HepG2 (cell line): Measurements from ENCODE around the gene MVK. TPM values are rescaled to one million over a fixed set of nuclear protein-coding genes. Genes with fewer than 3 reads are reported as not detected.

ENCODE experiments used
- ATAC-seq: fragments of 200-7000 bp; cut with Tn5 transposase; 3 replicates; pipeline ENCODE4 v1.9.1; 2020; ENCODE audit warnings: mild to moderate bottlenecking, moderate library complexity
- BruUV-seq: library from RNA; stranded (reverse); fragments of 400-500 nt; replicated peaks from 2 replicates; lab custom pipeline; 2021; lab: Mats Ljungman, UMichigan
- CTCF ChIA-PET: fragments of 300-600 bp; formaldehyde crosslinking; extraction: SDS; loops from one replicate; lab custom pipeline; 2021; ENCODE audit warnings: low total read pairs, inconsistent platforms, low intra/inter-chr PET ratio; lab: Yijun Ruan, JAX
- POLR2A ChIA-PET: fragments of 350-600 bp; sonication (Branson Sonifier 250); formaldehyde crosslinking; loops from one replicate; lab custom pipeline; 2020; ENCODE audit warnings: antibody characterized with exemption, inconsistent platforms; lab: Yijun Ruan, JAX
- DNase-seq: peaks from one replicate; pipeline ENCODE4 v3.0.0-alpha.2; 2015; ENCODE audit warnings: low spot score
- FAIRE-seq: peaks from 3 replicates; lab custom pipeline; 2011; peaks lifted over from hg19 to GRCh38; lab: Jason Lieb, UNC
- H2AFZ ChIP-seq: one replicate; pipeline ENCODE4 v1.6.1; 2011; ENCODE audit warnings: low read length, inconsistent platforms
- H3K27ac ChIP-seq: fragments of 300-600 bp; 3 replicates; pipeline ENCODE4 v1.8.0; 2011; ENCODE audit warnings: mixed run types, mild to moderate bottlenecking, mixed read lengths, low read length, inconsistent platforms; ENCODE audit not compliant: insufficient read depth; ENCODE audit errors: extremely low read length
- H3K27me3 ChIP-seq, 2 experiments: fragments of 200-600 bp in 1 of 2; 2 replicates in 1 of 2; 3 replicates in 1 of 2; pipeline versions ENCODE4 v1.6.0 to v1.8.0; 2011; ENCODE audit warnings: low read length in 2 of 2, mild to moderate bottlenecking in 2 of 2, moderate library complexity in 2 of 2, inconsistent platforms in 1 of 2; ENCODE audit not compliant: insufficient read depth in 2 of 2, control insufficient read depth in 1 of 2
- H3K36me3 ChIP-seq, 2 experiments: fragments of 200-600 bp in 1 of 2; replicated peaks in 1 of 2; 2 replicates in 1 of 2; 3 replicates in 1 of 2; pipeline versions ENCODE4 v1.5.1 to v1.8.0; 2011; ENCODE audit warnings: low read length in 2 of 2, inconsistent platforms in 1 of 2; ENCODE audit not compliant: insufficient read depth in 2 of 2, control insufficient read depth in 1 of 2
- H3K4me1 ChIP-seq: 2 replicates; pipeline ENCODE4 v1.5.1; 2012; ENCODE audit warnings: low read length, inconsistent platforms; ENCODE audit not compliant: insufficient read depth
- H3K4me2 ChIP-seq: 2 replicates; pipeline ENCODE4 v1.6.0; 2011; ENCODE audit warnings: low read depth, low read length, inconsistent platforms
- H3K4me3 ChIP-seq, 3 experiments: fragments of 200-600 bp in 1 of 3; sonication (generic), shearing (Covaris generic) in 1 of 3; replicated peaks in 1 of 3; 2 replicates each; pipeline ENCODE4 v1.5.1; 2011 to 2016; ENCODE audit warnings: low read length in 3 of 3, inconsistent platforms in 2 of 3, low read depth in 2 of 3, mild to moderate bottlenecking in 2 of 3, control low read depth in 1 of 3, mixed read lengths in 1 of 3; ENCODE audit not compliant: insufficient read depth in 1 of 3
- H3K79me2 ChIP-seq: one replicate; pipeline ENCODE4 v1.6.1; 2011; ENCODE audit warnings: low read length, inconsistent platforms; ENCODE audit not compliant: insufficient read depth
- H3K9ac ChIP-seq: 2 replicates; pipeline ENCODE4 v1.6.0; 2011; ENCODE audit warnings: mild to moderate bottlenecking, low read depth, low read length, inconsistent platforms; ENCODE audit not compliant: insufficient read depth
- H3K9me3 ChIP-seq: 2 replicates; pipeline ENCODE4 v1.5.1; 2012; ENCODE audit warnings: mild to moderate bottlenecking, low read length
- H4K20me1 ChIP-seq: 2 replicates; pipeline ENCODE4 v1.6.0; 2011; ENCODE audit warnings: inconsistent platforms, mild to moderate bottlenecking, low read length, moderate library complexity; ENCODE audit not compliant: insufficient read depth
- GPN1 ChIP-seq: sonication (generic); formaldehyde crosslinking; IDR thresholded peaks from 2 replicates; pipeline ENCODE4 v1.5.1; 2020; ENCODE audit warnings: missing genetic modification reagents, borderline replicate concordance
- HNRNPUL1 ChIP-seq: fragments of 200-400 bp; formaldehyde crosslinking; IDR thresholded peaks from 2 replicates; pipeline ENCODE4 v1.6.1; 2017; ENCODE audit warnings: low read depth, mild to moderate bottlenecking, low read length, moderate library complexity
- NR2F6 ChIP-seq, 2 experiments: IDR thresholded peaks; 2 replicates each; pipeline ENCODE4 v1.6.1; 2016; ENCODE audit warnings: antibody characterized with exemption in 1 of 2, mild to moderate bottlenecking in 1 of 2
- PCBP1 ChIP-seq: fragments of 200-400 bp; formaldehyde crosslinking; IDR thresholded peaks from 2 replicates; pipeline ENCODE4 v1.6.1; 2017; ENCODE audit warnings: mild to moderate bottlenecking, low read depth, low read length, borderline replicate concordance
- PHF21A ChIP-seq: sonication (generic); formaldehyde crosslinking; IDR thresholded peaks from 2 replicates; pipeline ENCODE4 v1.5.0; 2020; ENCODE audit warnings: mild to moderate bottlenecking, missing genetic modification reagents
- RXRA ChIP-seq: sonication (generic); formaldehyde crosslinking; IDR thresholded peaks from 2 replicates; pipeline ENCODE4 v1.5.1; 2020; ENCODE audit warnings: missing genetic modification reagents
- SKI ChIP-seq: fragments of 450-650 bp; IDR thresholded peaks from one replicate; pipeline ENCODE4 v1.6.1; 2018; ENCODE audit warnings: mild to moderate bottlenecking; ENCODE audit not compliant: partially characterized antibody
- XRCC5 ChIP-seq: fragments of 200-400 bp; formaldehyde crosslinking; optimal IDR thresholded peaks from 2 replicates; pipeline ENCODE3; 2017; ENCODE audit warnings: mild to moderate bottlenecking, low read length
- ZFX ChIP-seq: sonication (generic); formaldehyde crosslinking; IDR thresholded peaks from 2 replicates; pipeline ENCODE4 v1.4.0; 2020; ENCODE audit warnings: mild to moderate bottlenecking, low read depth, missing genetic modification reagents, moderate library complexity
- ZNF138 ChIP-seq: sonication (generic); formaldehyde crosslinking; IDR thresholded peaks from 2 replicates; pipeline ENCODE4 v1.5.0; 2020; ENCODE audit warnings: mild to moderate bottlenecking, low read depth, missing genetic modification reagents
- ZNF251 ChIP-seq: sonication (generic); formaldehyde crosslinking; IDR thresholded peaks from 2 replicates; pipeline ENCODE4 v1.9.0; 2021; ENCODE audit warnings: mild to moderate bottlenecking, missing genetic modification reagents
- ZNF530 ChIP-seq: sonication (generic); formaldehyde crosslinking; IDR thresholded peaks from 2 replicates; pipeline ENCODE4 v1.5.0; 2020; ENCODE audit warnings: low read depth, mild to moderate bottlenecking, missing genetic modification reagents
- WGBS: methylation state at CpG from one replicate; pipeline ENCODE4 v1.1.6; 2017; ENCODE audit warnings: low lambda C conversion rate; 5-methylcytosine and 5-hydroxymethylcytosine counted together
- in situ Hi-C: cut with HindIII; loops from 2 replicates; pipeline ENCODE4 v1.10.0; 2017; ENCODE audit warnings: low pct_unique_long_range_greater_than_20kb; ENCODE audit not compliant: extremely low pct_ligation_motif_present
- intact Hi-C: fragments of 100-400 bp; cut with micrococcal nuclease; formaldehyde crosslinking; loops from one replicate; pipeline ENCODE4 v1.10.0; 2022; ENCODE audit not compliant: unreplicated experiment
- polyA plus RNA-seq, 8 experiments: library from polyadenylated mRNA; depleted of rRNA in 3 of 8; stranded (reverse) in 7 of 8; unstranded in 1 of 8; fragments of >200 nt; fragmentation: Illumina TruSeq in 4 of 8; extraction: Trizol in 4 of 8; gene quantifications; 2 replicates each; pipeline versions ENCODE4 v1.2.1 to v1.2.3, GENCODE V29; 2011 to 2016; ENCODE audit warnings: low read depth in 4 of 8, missing spikeins in 1 of 8, mixed read lengths in 1 of 8; ENCODE audit not compliant: insufficient read depth in 1 of 8
- total RNA-seq, 5 experiments: library from RNA; depleted of rRNA; stranded (reverse); fragments of >200 nt; fragmentation: Illumina TruSeq; extraction: Trizol; gene quantifications; 2 replicates each; pipeline ENCODE4 v1.2.3, GENCODE V29; 2016; ENCODE audit warnings: low read depth in 1 of 5
- TF ChIP-seq, protein P1 (sequence below): sonication (generic); formaldehyde crosslinking; IDR thresholded peaks from 2 replicates; pipeline ENCODE4 v1.8.0; 2022; ENCODE audit warnings: missing genetic modification reagents, low read depth, mild to moderate bottlenecking, borderline replicate concordance
- TF ChIP-seq, protein P2 (sequence below): IDR thresholded peaks from 2 replicates; pipeline ENCODE4 v1.6.1; 2012; ENCODE audit warnings: low read length, improper control_type of control experiment
- TF ChIP-seq, protein P3 (sequence below): sonication (generic); formaldehyde crosslinking; IDR thresholded peaks from 2 replicates; pipeline ENCODE4 v1.5.1; 2020; ENCODE audit warnings: mild to moderate bottlenecking, missing genetic modification reagents, moderate library complexity

Gene MVK
- total and polyA plus RNA-seq, 2 of the 13 experiments (the other 11 are each of a cell fraction or from before 2014, with no cell fraction given), result 11.6 to 66.9 TPM

DNA sequence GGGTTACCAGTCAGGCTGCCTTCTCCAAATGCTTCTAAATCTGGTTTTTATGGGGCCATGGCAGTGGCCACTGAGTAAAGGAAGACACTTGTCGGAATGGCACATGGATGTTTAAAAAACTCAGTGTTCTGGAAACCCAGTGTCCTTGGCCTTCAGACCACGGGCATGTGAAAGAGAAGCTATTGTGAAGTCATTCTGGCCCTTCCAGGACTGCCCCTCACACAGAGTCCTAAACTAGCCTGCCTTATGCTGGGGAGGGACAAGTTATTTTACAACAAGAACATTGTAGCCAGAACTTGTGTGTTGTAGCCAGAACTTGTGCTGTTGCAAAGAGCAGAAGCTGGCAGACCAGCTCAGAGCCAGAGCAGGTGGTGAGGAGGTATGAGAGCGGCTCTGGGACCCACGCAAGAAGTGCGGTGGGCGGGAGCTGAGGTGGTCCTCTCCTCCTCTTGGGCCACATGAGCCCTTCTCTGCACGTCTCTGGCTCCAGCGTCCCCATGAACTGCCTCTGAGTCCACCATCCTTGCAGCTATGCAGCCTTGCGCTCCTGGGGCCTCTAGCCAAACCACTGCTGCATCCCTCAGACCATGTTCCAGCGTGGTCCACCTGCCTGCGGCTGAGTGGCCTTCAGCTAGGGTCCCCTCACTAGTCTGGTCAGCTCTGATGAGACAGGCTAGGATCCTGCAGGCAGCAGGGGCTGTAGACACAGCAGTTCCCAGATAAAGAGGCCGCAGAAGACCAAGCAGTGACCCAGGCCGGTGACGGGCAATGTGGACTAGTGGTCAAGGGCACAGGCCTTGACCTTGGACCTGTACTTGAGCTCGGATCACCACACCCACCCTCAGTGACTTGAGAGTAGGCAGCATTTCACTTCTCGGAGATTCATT is 32.8 kb upstream of the MVK start:
- ATAC-seq (peak; percentile 28), FAIRE-seq (no peak), DNase-seq (peak; percentile 34)
- Histone ChIP-seq H3K9me3 (no peaks in the 10 kb centered on the region), H4K20me1 (no peaks in the 10 kb centered on the region), H3K4me1 (peaks cover 36% of the 10 kb centered on the region), H3K79me2 (no peaks in the 10 kb centered on the region), H3K4me3 (no peak overlapping the region), H3K36me3 (no peaks in the 10 kb centered on the region), H3K9ac (no peak overlapping the region), H3K27me3 (peaks cover 2% of the 10 kb centered on the region in 2 experiments; a peak in 2 of 5 replicates), H3K27ac (no peak overlapping the region), H3K4me2 (no peak overlapping the region), H2AFZ (no peak overlapping the region)
- in situ Hi-C loops (no loop called here), intact Hi-C loops (no loop called here)
- CTCF ChIA-PET, result no interaction called here
- 45% methylated on average over 9 of the region's 16 CpGs for WGBS
- no TSS peak for BruUV-seq
- POLR2A ChIA-PET, result interaction anchor here (0.9 to 1.4 kb wide), 2 partner anchors 19 to 232 kb away, joined by 3 to 4 read pairs; no protein-coding TSS in a partner anchor
- TF ChIP-seq ZNF251 (CRISPR knock-in tag) (no peak), PHF21A (CRISPR knock-in tag) (no peak), RXRA (CRISPR knock-in tag) (0 out of 2 replicates have a peak, but pooled peaks have one; percentile 35), ZFX (CRISPR knock-in tag) (peak; percentile 27; the same call in 1 of the 2 replicates), XRCC5 (peak; percentile 20), ZNF138 (no peak), GPN1 (0 out of 2 replicates have a peak, but pooled peaks have one; percentile 14), NR2F6 (IDR thresholded peaks at IDR 0.05) (no peak), NR2F6 (CRISPR knock-in tag; IDR thresholded peaks at IDR 0.05) (0 out of 2 replicates have a peak, but pooled peaks have one; percentile 17), HNRNPUL1 (no peak), PCBP1 (no peak), ZNF530 (no peak), SKI (peak; percentile 68)
- TF ChIP-seq, protein P1, sequence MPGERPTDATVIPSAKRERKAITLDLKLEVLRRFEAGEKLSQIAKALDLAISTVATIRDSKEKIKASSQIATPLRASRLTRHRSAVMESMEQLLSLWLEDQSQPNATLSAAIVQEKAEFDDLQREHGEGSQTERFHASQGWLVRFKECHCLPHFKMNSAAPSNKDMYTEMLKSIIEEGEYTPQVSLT (CRISPR knock-in tag), result no peak
- TF ChIP-seq, protein P2, sequence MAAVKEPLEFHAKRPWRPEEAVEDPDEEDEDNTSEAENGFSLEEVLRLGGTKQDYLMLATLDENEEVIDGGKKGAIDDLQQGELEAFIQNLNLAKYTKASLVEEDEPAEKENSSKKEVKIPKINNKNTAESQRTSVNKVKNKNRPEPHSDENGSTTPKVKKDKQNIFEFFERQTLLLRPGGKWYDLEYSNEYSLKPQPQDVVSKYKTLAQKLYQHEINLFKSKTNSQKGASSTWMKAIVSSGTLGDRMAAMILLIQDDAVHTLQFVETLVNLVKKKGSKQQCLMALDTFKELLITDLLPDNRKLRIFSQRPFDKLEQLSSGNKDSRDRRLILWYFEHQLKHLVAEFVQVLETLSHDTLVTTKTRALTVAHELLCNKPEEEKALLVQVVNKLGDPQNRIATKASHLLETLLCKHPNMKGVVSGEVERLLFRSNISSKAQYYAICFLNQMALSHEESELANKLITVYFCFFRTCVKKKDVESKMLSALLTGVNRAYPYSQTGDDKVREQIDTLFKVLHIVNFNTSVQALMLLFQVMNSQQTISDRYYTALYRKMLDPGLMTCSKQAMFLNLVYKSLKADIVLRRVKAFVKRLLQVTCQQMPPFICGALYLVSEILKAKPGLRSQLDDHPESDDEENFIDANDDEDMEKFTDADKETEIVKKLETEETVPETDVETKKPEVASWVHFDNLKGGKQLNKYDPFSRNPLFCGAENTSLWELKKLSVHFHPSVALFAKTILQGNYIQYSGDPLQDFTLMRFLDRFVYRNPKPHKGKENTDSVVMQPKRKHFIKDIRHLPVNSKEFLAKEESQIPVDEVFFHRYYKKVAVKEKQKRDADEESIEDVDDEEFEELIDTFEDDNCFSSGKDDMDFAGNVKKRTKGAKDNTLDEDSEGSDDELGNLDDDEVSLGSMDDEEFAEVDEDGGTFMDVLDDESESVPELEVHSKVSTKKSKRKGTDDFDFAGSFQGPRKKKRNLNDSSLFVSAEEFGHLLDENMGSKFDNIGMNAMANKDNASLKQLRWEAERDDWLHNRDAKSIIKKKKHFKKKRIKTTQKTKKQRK, result no peak
- TF ChIP-seq, protein P3, sequence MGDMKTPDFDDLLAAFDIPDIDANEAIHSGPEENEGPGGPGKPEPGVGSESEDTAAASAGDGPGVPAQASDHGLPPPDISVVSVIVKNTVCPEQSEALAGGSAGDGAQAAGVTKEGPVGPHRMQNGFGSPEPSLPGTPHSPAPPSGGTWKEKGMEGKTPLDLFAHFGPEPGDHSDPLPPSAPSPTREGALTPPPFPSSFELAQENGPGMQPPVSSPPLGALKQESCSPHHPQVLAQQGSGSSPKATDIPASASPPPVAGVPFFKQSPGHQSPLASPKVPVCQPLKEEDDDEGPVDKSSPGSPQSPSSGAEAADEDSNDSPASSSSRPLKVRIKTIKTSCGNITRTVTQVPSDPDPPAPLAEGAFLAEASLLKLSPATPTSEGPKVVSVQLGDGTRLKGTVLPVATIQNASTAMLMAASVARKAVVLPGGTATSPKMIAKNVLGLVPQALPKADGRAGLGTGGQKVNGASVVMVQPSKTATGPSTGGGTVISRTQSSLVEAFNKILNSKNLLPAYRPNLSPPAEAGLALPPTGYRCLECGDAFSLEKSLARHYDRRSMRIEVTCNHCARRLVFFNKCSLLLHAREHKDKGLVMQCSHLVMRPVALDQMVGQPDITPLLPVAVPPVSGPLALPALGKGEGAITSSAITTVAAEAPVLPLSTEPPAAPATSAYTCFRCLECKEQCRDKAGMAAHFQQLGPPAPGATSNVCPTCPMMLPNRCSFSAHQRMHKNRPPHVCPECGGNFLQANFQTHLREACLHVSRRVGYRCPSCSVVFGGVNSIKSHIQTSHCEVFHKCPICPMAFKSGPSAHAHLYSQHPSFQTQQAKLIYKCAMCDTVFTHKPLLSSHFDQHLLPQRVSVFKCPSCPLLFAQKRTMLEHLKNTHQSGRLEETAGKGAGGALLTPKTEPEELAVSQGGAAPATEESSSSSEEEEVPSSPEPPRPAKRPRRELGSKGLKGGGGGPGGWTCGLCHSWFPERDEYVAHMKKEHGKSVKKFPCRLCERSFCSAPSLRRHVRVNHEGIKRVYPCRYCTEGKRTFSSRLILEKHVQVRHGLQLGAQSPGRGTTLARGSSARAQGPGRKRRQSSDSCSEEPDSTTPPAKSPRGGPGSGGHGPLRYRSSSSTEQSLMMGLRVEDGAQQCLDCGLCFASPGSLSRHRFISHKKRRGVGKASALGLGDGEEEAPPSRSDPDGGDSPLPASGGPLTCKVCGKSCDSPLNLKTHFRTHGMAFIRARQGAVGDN (CRISPR knock-in tag), result peak; percentile 25; the same call in 1 of the 2 replicates
